OCI-LY7 (cell line): Measurements from ENCODE around the gene USB1.

Source experiments
- CTCF ChIP-seq: fragments of 200-600 bp; sonication (generic); conservative IDR thresholded peaks from 2 replicates; pipeline ENCODE4 v1.5.1; 2014; ENCODE audit warnings: mild to moderate bottlenecking, antibody characterized with exemption, low read length, moderate library complexity, mixed read lengths
- EZH2phosphoT487 ChIP-seq: fragments of 200-600 bp; sonication (generic); IDR thresholded peaks from 2 replicates; pipeline ENCODE4 v1.6.1; 2018; ENCODE audit warnings: low read depth, borderline replicate concordance, mild to moderate bottlenecking, mixed run types, antibody characterized with exemption, low read length, moderate library complexity, mixed read lengths

GRCh38 chr16:57952909-57953308, 48.3 kb upstream of the USB1 start:
- TF ChIP-seq CTCF (no peak), EZH2phosphoT487 (no peak)
